Measurements from ENCODE around the gene FAM174A. TPM values are rescaled to one million over a fixed set of nuclear protein-coding genes. Genes with fewer than 3 reads are reported as not detected.

FAM174A gene
- total and polyA plus RNA-seq, 8 donors, result 8.2 to 31.5 (median 9.3) TPM

GRCh38 chr5:100520348-100520747 lies 14.8 kb upstream of the FAM174A start:
- Histone ChIP-seq H3K4me1 (no peaks in the 10 kb centered on the region), H3K36me3 (no peaks in the 10 kb centered on the region), H3K27me3 (no peaks in the 10 kb centered on the region), H3K27ac (no peak overlapping the region), H3K9me3 (no peaks in the 10 kb centered on the region), H3K4me3 (no peak overlapping the region)
- ATAC-seq (no peak), FAIRE-seq (no peak), DNase-seq (no peak)
- 76 to 89% methylated on average over 1 of the region's 1 CpG for WGBS, 2 donors
- intact Hi-C loops (cut with DNase I), result no loop called here
- TF ChIP-seq CTCF (IDR thresholded peaks at IDR 0.05), result no peak

GRCh38 chr5:100537946-100538345 lies 2.8 kb downstream of the FAM174A start:
- intact Hi-C loops (cut with DNase I), result no loop called here
- DNase-seq (no peak), FAIRE-seq (no peak), ATAC-seq (no peak)
- no peaks in the 10 kb centered on the region for H3K27me3 ChIP-seq
- H3K27ac ChIP-seq, result no peak overlapping the region
- TF ChIP-seq CTCF (IDR thresholded peaks at IDR 0.05), result no peak
- 83 to 93% methylated on average over 1 of the region's 1 CpG for WGBS, 2 donors
- H3K36me3 ChIP-seq, result no peaks in the 10 kb centered on the region
- no peaks in the 10 kb centered on the region for H3K9me3 ChIP-seq
- H3K4me1 ChIP-seq, result peaks cover 13 to 33% (median 28%) of the 10 kb centered on the region in 3 donors
- no peak overlapping the region for H3K4me3 ChIP-seq

GRCh38 chr5:100539519-100539918 lies 4.3 kb downstream of the FAM174A start:
- TF ChIP-seq CTCF (IDR thresholded peaks at IDR 0.05), result no peak
- DNase-seq, result no peak

GRCh38 chr5:100542086-100542485 lies 6.9 kb downstream of the FAM174A start:
- no peak for DNase-seq
- intact Hi-C loops (cut with DNase I), result no loop called here
- H3K4me3 ChIP-seq, result no peak overlapping the region
- no peaks in the 10 kb centered on the region for H3K36me3 ChIP-seq
- H3K27ac ChIP-seq, result no peak overlapping the region
- no peak for ATAC-seq
- no peaks in the 10 kb centered on the region for H3K27me3 ChIP-seq
- no peak for FAIRE-seq
- no peak for TF ChIP-seq CTCF (IDR thresholded peaks at IDR 0.05)
- peaks cover 17 to 29% (median 25%) of the 10 kb centered on the region in 3 donors for H3K4me1 ChIP-seq
- no peaks in the 10 kb centered on the region for H3K9me3 ChIP-seq
- 95 to 98% methylated on average over 1 of the region's 1 CpG for WGBS, 2 donors

More at GRCh38 chr5:100539519-100539918, 4.3 kb downstream of the FAM174A start:
- Histone ChIP-seq H3K27me3 (no peaks in the 10 kb centered on the region), H3K27ac (no peak overlapping the region), H3K4me3 (no peak overlapping the region), H3K9me3 (no peaks in the 10 kb centered on the region), H3K36me3 (no peaks in the 10 kb centered on the region), H3K4me1 (peaks cover 13 to 33% (median 28%) of the 10 kb centered on the region in 3 donors)
- WGBS, 2 donors, result 94 to 95% methylated on average over 3 of the region's 3 CpGs
- FAIRE-seq (no peak), ATAC-seq (no peak)
- intact Hi-C loops (cut with DNase I), result no loop called here

GRCh38 chr5:100546001-100546400 lies 10.8 kb downstream of the FAM174A start:
- no peak overlapping the region for H3K27ac ChIP-seq
- no peak for FAIRE-seq
- H3K36me3 ChIP-seq, result no peaks in the 10 kb centered on the region
- intact Hi-C loops (cut with DNase I), result no loop called here
- peaks cover 2 to 6% (median 4%) of the 10 kb centered on the region in 3 donors for H3K4me1 ChIP-seq
- no peak for TF ChIP-seq CTCF (IDR thresholded peaks at IDR 0.05)
- no peaks in the 10 kb centered on the region for H3K9me3 ChIP-seq
- H3K4me3 ChIP-seq, result no peak overlapping the region
- no peak for ATAC-seq
- 74 to 79% methylated on average over 1 of the region's 1 CpG for WGBS, 2 donors
- no peak for DNase-seq
- H3K27me3 ChIP-seq, result no peaks in the 10 kb centered on the region

Data from pancreas (tissue), 10 donors.